Measurements from ENCODE around the gene PHYHD1.

GRCh38 chr9:128979111-128979510 lies 58.3 kb downstream of the PHYHD1 start:
- TF ChIP-seq, protein P1, sequence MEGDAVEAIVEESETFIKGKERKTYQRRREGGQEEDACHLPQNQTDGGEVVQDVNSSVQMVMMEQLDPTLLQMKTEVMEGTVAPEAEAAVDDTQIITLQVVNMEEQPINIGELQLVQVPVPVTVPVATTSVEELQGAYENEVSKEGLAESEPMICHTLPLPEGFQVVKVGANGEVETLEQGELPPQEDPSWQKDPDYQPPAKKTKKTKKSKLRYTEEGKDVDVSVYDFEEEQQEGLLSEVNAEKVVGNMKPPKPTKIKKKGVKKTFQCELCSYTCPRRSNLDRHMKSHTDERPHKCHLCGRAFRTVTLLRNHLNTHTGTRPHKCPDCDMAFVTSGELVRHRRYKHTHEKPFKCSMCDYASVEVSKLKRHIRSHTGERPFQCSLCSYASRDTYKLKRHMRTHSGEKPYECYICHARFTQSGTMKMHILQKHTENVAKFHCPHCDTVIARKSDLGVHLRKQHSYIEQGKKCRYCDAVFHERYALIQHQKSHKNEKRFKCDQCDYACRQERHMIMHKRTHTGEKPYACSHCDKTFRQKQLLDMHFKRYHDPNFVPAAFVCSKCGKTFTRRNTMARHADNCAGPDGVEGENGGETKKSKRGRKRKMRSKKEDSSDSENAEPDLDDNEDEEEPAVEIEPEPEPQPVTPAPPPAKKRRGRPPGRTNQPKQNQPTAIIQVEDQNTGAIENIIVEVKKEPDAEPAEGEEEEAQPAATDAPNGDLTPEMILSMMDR (IDR thresholded peaks at IDR 0.05): no peak
- no peak for TF ChIP-seq REST (IDR thresholded peaks at IDR 0.05; ENCODE audit: insufficient read depth in 1 of 2, low read depth in 2 of 2, low read length in 1 of 2)
